OCI-LY3 (cell line): ENCODE results near the gene MGAT4B.

Experiments used
- H2AFZ ChIP-seq: fragments of 200-600, 300-600 bp; shearing (Covaris generic); 2 replicates; pipeline ENCODE4 v1.6.0; 2014; ENCODE audit warnings: antibody characterized with exemption, low read depth, low read length
- H3K27ac ChIP-seq: fragments of 200-600, 300-600 bp; sonication (generic); 2 replicates; pipeline ENCODE4 v1.5.1; 2014; ENCODE audit warnings: mild to moderate bottlenecking, low read length, moderate library complexity, mixed read lengths
- H3K27me3 ChIP-seq: fragments of 200-600, 300-600 bp; sonication (generic); 2 replicates; pipeline ENCODE4 v1.6.1; 2014; ENCODE audit warnings: low read depth, low read length, mixed read lengths
- H3K36me3 ChIP-seq: fragments of 200-600, 300-600 bp; sonication (generic); replicated peaks from 2 replicates; pipeline ENCODE3; 2014; ENCODE audit warnings: low read depth, low read length, mixed read lengths
- H3K4me1 ChIP-seq: fragments of 300-600, 200-600 bp; sonication (generic); 2 replicates; pipeline ENCODE4 v1.6.1; 2014; ENCODE audit warnings: low read length, mixed read lengths
- H3K4me2 ChIP-seq: fragments of 200-600, 300-600 bp; sonication (generic); 2 replicates; pipeline ENCODE4 v1.6.1; 2014; ENCODE audit warnings: low read length, mixed read lengths
- H3K4me3 ChIP-seq: fragments of 300-600, 200-600 bp; sonication (generic); 2 replicates; pipeline ENCODE4 v1.5.1; 2014; ENCODE audit warnings: antibody characterized with exemption, mild to moderate bottlenecking, low read length, moderate library complexity
- H3K79me2 ChIP-seq: fragments of 300-600, 200-600 bp; shearing (Covaris generic); 2 replicates; pipeline ENCODE4 v1.6.1; 2014; ENCODE audit warnings: mild to moderate bottlenecking, low read length, mixed read lengths
- H3K9ac ChIP-seq: fragments of 300-600, 200-600 bp; shearing (Covaris generic); 2 replicates; pipeline ENCODE4 v1.6.0; 2014; ENCODE audit warnings: mild to moderate bottlenecking, low read length, moderate library complexity
- H3K9me3 ChIP-seq: fragments of 200-600, 300-600 bp; shearing (Covaris generic); 2 replicates; pipeline ENCODE4 v1.6.1; 2014; ENCODE audit warnings: low read length, mixed read lengths; ENCODE audit not compliant: insufficient read depth
- H4K20me1 ChIP-seq: fragments of 200-600, 300-600 bp; sonication (generic); 2 replicates; pipeline ENCODE4 v1.6.1; 2016; ENCODE audit warnings: low read length, mixed read lengths; ENCODE audit not compliant: insufficient read depth
- CTCF ChIP-seq: fragments of 200-600, 300-600 bp; sonication (generic); IDR thresholded peaks from 2 replicates; pipeline ENCODE4 v1.5.1; 2014; ENCODE audit warnings: antibody characterized with exemption, low read length, low read depth
- EZH2phosphoT487 ChIP-seq: fragments of 200-600 bp; shearing (Covaris generic); IDR thresholded peaks from 2 replicates; pipeline ENCODE4 v1.6.1; 2018; ENCODE audit warnings: antibody characterized with exemption, mixed run types, low read depth

The MGAT4B gene

DNA sequence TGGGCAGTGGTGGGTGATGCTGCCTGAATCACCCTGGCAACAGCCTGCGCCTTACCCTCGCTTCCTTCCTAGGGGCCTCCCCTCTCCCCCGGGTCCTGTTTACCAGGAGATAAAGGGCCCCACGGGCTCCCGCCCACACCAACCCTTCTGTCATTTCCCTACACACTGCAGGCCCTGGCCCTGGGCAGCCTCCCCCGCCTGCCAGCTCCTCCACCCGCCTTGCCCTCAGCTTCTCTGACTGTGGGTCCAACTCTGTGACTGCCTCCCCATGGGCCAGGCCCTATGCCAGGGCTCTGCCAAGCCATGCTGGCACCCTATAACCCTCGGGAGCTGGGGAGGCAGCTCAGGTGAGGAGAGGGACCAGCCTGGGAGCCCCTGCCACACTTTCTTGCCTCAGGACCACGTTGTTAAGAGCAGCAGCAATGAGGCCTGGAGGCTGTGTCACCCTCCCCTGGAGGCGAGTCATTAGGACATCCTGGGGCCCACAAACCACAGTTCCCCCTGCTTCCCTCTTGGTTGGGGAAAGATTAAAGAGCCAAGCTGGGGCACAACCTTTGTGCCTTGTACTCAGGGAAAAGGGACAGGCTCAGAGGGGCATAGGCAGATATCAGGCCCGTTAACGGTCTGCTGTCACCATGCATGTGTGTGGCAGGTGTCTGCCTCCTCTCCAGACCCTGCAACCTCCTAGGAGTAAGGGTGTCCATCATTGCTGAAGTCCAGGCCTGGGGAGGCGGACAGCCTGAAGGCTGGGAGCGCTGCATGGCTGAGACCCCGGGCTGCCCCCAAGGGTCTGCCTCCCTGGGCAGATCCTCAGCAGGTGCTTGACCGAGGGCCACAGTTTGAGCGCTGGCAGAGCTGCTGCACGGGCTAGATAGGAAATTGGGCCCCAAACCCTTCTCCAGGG, 2.8 kb downstream of the MGAT4B start:
- H3K79me2 ChIP-seq = peaks cover 46% of the 10 kb centered on the region
- H3K4me3 ChIP-seq = no peak overlapping the region
- H3K4me1 ChIP-seq = peaks cover 28% of the 10 kb centered on the region
- TF ChIP-seq CTCF = no peak
- TF ChIP-seq EZH2phosphoT487 = no peak
- H3K4me2 ChIP-seq = no peak overlapping the region
- no peaks in the 10 kb centered on the region for H3K27me3 ChIP-seq
- H4K20me1 ChIP-seq = peaks cover 16% of the 10 kb centered on the region
- no peaks in the 10 kb centered on the region for H3K9me3 ChIP-seq
- no peak overlapping the region for H3K27ac ChIP-seq
- no peak overlapping the region for H2AFZ ChIP-seq
- H3K9ac ChIP-seq = no peak overlapping the region
- H3K36me3 ChIP-seq = peaks cover 10% of the 10 kb centered on the region

GRCh38 chr5:179802950-179803562, 3.6 kb downstream of the MGAT4B start:
- Histone ChIP-seq H3K79me2 (peaks cover 40% of the 10 kb centered on the region), H3K36me3 (peaks cover 17% of the 10 kb centered on the region), H2AFZ (no peak overlapping the region), H3K4me1 (peaks cover 23% of the 10 kb centered on the region), H3K9ac (no peak overlapping the region), H3K27ac (no peak overlapping the region), H4K20me1 (peaks cover 16% of the 10 kb centered on the region), H3K4me3 (no peak overlapping the region), H3K27me3 (no peaks in the 10 kb centered on the region), H3K9me3 (no peaks in the 10 kb centered on the region), H3K4me2 (no peak overlapping the region)
- no peak for TF ChIP-seq EZH2phosphoT487
- no peak for TF ChIP-seq CTCF

DNA sequence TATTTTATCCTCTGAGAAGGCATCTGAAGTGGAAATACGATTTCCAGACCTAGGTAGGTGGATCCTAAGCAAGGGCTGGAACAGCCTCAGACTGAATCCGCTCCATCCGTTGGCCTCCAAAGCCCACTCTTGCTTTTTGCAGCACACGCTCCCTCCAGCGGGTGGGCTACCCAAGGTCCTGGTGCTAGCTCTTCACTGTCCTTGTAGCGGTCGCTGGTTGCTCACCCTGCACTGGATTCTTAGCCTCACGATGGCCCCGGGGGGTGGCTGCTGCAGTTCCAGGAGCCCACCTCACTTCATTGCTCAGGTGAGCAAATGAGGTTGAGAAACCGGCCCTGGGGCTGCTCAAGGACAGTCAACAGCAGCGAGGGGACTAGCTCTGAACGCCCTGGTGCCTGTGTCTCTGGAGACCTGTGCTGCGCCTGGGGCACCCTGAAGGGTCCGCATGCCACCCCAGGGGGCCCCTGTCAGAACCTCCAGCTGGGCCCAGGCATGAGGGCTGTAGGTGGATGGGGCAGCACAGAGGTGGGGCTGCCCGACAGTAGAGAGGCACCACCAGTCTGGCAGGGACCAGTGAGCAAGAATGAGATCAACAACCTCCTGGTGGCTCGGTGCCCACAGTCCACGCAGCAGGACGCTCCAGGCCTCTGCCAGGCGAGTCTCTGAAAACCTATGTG, 4.3 kb downstream of the MGAT4B start:
- peaks cover 33% of the 10 kb centered on the region for H3K79me2 ChIP-seq
- H3K27me3 ChIP-seq = no peaks in the 10 kb centered on the region
- peaks cover 16% of the 10 kb centered on the region for H4K20me1 ChIP-seq
- H3K9me3 ChIP-seq = no peaks in the 10 kb centered on the region
- peaks cover 19% of the 10 kb centered on the region for H3K4me1 ChIP-seq
- H3K27ac ChIP-seq = no peak overlapping the region
- no peak overlapping the region for H3K4me3 ChIP-seq
- TF ChIP-seq EZH2phosphoT487 (no peak), CTCF (no peak)
- no peak overlapping the region for H3K4me2 ChIP-seq
- H3K9ac ChIP-seq = no peak overlapping the region
- H3K36me3 ChIP-seq = peaks cover 21% of the 10 kb centered on the region
- no peak overlapping the region for H2AFZ ChIP-seq
